Measurements from ENCODE around the gene CFAP107. TPM values are rescaled to one million over a fixed set of nuclear protein-coding genes. Genes with fewer than 3 reads are reported as not detected.

Gene CFAP107
- total RNA-seq, 4 donors from 2014 or later: not detected

GRCh38 chr1:12745126-12745991, 641 bp upstream of the CFAP107 start:
- TF ChIP-seq CTCF (IDR thresholded peaks at IDR 0.05; ENCODE audit: low read depth): no peak

- TF ChIP-seq CTCF (IDR thresholded peaks at IDR 0.05; ENCODE audit: low read depth): no peak
Observed at GRCh38 chr1:12748778-12749355, 2.9 kb downstream of the CFAP107 start.

GRCh38 chr1:12754738-12755137, 8.7 kb downstream of the CFAP107 start:
- TF ChIP-seq CTCF (IDR thresholded peaks at IDR 0.05; ENCODE audit: low read depth): no peak

DNA sequence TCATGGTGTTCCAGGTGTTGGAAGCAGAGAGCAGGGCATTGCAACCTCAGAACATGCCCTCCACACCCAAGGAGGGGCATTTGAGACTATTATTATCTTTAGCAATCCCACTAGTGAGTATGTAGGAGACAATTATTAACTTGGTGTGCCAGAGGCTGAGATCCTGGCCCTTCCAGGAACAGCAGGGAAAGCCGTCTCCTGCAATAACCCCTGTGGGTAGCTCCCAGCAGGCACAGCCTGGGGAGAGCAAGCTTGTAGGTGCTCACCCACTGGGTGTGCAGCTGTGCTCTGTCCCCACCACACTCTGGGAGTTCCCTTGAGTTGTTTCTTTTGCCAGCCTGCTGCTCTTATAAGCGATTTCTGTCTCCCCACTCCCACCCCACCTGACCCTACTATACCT, 10.3 kb downstream of the CFAP107 start:
- no peak for TF ChIP-seq CTCF (IDR thresholded peaks at IDR 0.05; ENCODE audit: low read depth)

DNA sequence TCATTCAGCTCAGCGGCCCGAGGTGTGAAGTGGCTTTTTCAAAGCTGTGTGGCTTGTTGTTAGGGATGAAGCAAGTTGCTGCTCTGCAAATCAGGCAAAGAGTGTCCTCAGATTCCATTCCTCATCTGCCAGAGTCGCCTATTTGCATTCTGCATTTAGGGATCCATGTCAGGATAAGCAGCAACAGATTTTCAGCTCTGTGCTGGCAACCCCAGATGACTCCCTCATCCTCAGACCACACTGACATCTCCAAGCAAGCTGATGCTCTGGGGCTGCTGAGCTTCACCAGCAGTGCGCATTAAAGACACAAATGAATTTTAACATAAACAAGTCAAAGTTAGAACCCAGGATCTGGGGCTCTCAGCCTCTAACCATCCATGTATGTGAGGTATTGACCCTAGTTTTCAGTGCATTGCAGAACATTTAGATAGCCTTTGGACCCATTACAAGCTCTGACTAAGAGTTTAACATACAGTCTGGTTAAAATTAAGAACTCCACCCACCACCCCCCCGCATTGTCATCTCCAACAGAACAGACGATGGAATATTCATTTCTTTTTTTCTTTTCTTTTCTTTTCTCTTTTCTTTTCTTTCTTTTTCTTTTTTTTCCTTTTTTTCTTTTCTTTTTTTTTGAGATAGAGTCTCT, 10.9 kb downstream of the CFAP107 start:
- no peak for TF ChIP-seq CTCF (IDR thresholded peaks at IDR 0.05; ENCODE audit: low read depth)

DNA sequence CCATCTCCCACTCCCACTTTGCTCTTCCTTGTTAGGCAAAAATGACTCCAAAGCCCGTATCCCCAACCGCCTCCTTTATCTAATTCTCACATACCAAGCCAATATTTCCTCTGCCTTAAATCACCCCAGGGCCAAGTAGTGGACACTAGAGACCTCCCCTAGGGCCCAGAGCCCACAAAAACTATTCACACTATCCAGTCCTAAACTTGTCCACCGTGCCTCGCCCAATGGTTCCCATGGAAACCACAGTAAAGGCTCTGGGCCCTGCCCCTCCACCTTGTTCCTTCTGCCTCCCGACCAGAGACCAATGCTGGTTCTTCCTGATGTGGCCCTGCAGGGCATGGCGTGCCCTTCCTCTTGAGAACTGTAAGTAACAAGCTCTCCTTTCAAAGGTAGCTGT, 11.8 kb downstream of the CFAP107 start:
- TF ChIP-seq CTCF (IDR thresholded peaks at IDR 0.05; ENCODE audit: low read depth): no peak

DNA sequence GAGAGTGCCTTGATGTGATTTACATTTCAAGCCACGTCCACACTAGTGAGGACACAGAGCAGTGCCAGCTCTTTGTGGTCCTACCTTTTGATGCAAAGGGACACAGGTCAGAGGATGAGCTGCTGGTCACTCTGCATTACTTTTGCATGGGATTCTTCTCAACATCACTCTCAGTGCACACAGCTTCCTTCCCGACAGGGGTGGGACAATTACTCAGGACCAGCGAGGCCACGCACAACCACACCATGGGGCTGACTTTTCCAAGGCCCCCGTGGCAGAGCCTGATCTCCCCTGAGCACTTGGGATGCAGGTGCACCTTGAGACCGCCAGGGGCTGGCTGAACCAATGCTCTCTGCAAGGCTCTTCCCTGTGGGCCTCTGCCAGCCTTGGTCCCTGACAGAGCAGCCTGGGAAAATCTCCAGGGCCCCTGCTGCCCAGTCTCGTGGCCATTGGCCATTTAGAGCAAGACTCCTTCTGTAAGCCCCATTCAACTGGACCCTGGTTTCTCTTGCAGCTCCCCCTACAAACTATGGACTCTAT, 14.3 kb downstream of the CFAP107 start:
- TF ChIP-seq CTCF (IDR thresholded peaks at IDR 0.05; ENCODE audit: low read depth): no peak

Measured in subcutaneous adipose tissue (tissue), 4 donors.